Fibroblast of villous mesenchyme (primary cell): ENCODE data around the gene SEC14L3. TPM values are rescaled to one million over a fixed set of nuclear protein-coding genes. Genes with fewer than 3 reads are reported as not detected.
A peak's percentile ranks its signal among the peaks of the same experiment; 100 is the strongest.

Experiments
- DNase-seq: peaks from one replicate; pipeline ENCODE4 v3.0.0-alpha.2; 2010; ENCODE audit warnings: low read depth
- H3K4me3 ChIP-seq: 2 replicates; pipeline ENCODE4 v1.5.1; 2011; ENCODE audit warnings: low read depth, mild to moderate bottlenecking, low read length
- CTCF ChIP-seq: IDR thresholded peaks from 2 replicates; pipeline ENCODE4 v1.5.1; 2012; ENCODE audit warnings: low read depth, mild to moderate bottlenecking, low read length; ENCODE audit not compliant: insufficient read depth
- total RNA-seq: library from RNA; depleted of rRNA; stranded (reverse); fragments of >200 nt; gene quantifications from 2 replicates; pipeline ENCODE4 v1.2.3, GENCODE V29; 2012

The SEC14L3 gene
- total RNA-seq, 1 donor, result not detected

GRCh38 chr22:30488121-30488520, 16.3 kb upstream of the SEC14L3 start:
- no peak overlapping the region for H3K4me3 ChIP-seq
- no peak for DNase-seq
- TF ChIP-seq CTCF, result no peak

- DNase-seq, result no peak
- no peak for TF ChIP-seq CTCF
- H3K4me3 ChIP-seq, result no peak overlapping the region
Measured at GRCh38 chr22:30486661-30487115, 14.9 kb upstream of the SEC14L3 start.

- DNase-seq, result no peak
- no peak overlapping the region for H3K4me3 ChIP-seq
- TF ChIP-seq CTCF, result no peak
Measured at GRCh38 chr22:30486118-30486517, 14.3 kb upstream of the SEC14L3 start.

- no peak overlapping the region for H3K4me3 ChIP-seq
- peak; percentile 52 for DNase-seq
- peak; percentile 81 for TF ChIP-seq CTCF
Measured at GRCh38 chr22:30485362-30485988, 13.7 kb upstream of the SEC14L3 start.

- TF ChIP-seq CTCF, result no peak
- H3K4me3 ChIP-seq, result no peak overlapping the region
- no peak for DNase-seq
Measured at GRCh38 chr22:30483169-30483568, 11.4 kb upstream of the SEC14L3 start.

GRCh38 chr22:30481711-30482110, 9.9 kb upstream of the SEC14L3 start:
- H3K4me3 ChIP-seq, result no peak overlapping the region
- no peak for TF ChIP-seq CTCF
- DNase-seq, result no peak

- DNase-seq, result no peak
- TF ChIP-seq CTCF, result no peak
- no peak overlapping the region for H3K4me3 ChIP-seq
Measured at GRCh38 chr22:30479981-30480380, 8.2 kb upstream of the SEC14L3 start.
